Liver (tissue), 9 donors: ENCODE measurements around the gene ERMP1. TPM values are rescaled to one million over a fixed set of nuclear protein-coding genes. Genes with fewer than 3 reads are reported as not detected.

Experiments
- DNase-seq: peaks from one replicate; pipeline ENCODE4 v3.0.0-alpha.2; 2017; ENCODE audit warnings: low spot score
- H3K27ac ChIP-seq, 2 donors: one replicate each; pipeline ENCODE4 v1.7.0; 2013; ENCODE audit warnings: inconsistent platforms in 2 of 2, low read length in 2 of 2, control low read depth in 1 of 2, low read depth in 1 of 2, mild to moderate bottlenecking in 1 of 2
- H3K27me3 ChIP-seq, 4 donors: one replicate each; pipeline versions ENCODE4 v1.6.1 to v1.7.0; 2013; ENCODE audit warnings: low read length in 3 of 4, inconsistent platforms in 1 of 4, mild to moderate bottlenecking in 1 of 4, moderate library complexity in 1 of 4; ENCODE audit not compliant: control insufficient read depth in 4 of 4, insufficient read depth in 4 of 4
- H3K36me3 ChIP-seq, 4 donors: one replicate each; pipeline versions ENCODE4 v1.6.1 to v1.7.0; 2013; ENCODE audit warnings: low read length in 3 of 4, mild to moderate bottlenecking in 3 of 4, low read depth in 1 of 4, moderate library complexity in 1 of 4; ENCODE audit not compliant: control insufficient read depth in 4 of 4, insufficient read depth in 3 of 4
- H3K4me1 ChIP-seq, 4 donors: one replicate each; pipeline versions ENCODE4 v1.6.1 to v1.7.0; 2013; ENCODE audit warnings: low read length in 3 of 4, mild to moderate bottlenecking in 3 of 4, moderate library complexity in 1 of 4; ENCODE audit not compliant: control insufficient read depth in 4 of 4, insufficient read depth in 4 of 4
- H3K4me3 ChIP-seq, 3 donors: one replicate each; pipeline versions ENCODE4 v1.6.1 to v1.7.0; 2013; ENCODE audit warnings: low read length in 3 of 3, control low read depth in 1 of 3, low read depth in 1 of 3, mild to moderate bottlenecking in 1 of 3
- H3K9ac ChIP-seq, 2 donors: one replicate each; pipeline ENCODE4 v1.7.0; 2013; ENCODE audit warnings: low read length in 2 of 2, mild to moderate bottlenecking in 2 of 2, moderate library complexity in 2 of 2, control low read depth in 1 of 2, low read depth in 1 of 2
- H3K9me3 ChIP-seq, 4 donors: one replicate each; pipeline versions ENCODE4 v1.6.1 to v1.7.0; 2013; ENCODE audit warnings: low read length in 3 of 4; ENCODE audit not compliant: control insufficient read depth in 4 of 4
- ATF3 ChIP-seq: IDR thresholded peaks from 2 replicates; pipeline ENCODE4 v1.6.1; 2016; ENCODE audit warnings: antibody characterized with exemption
- CTCF ChIP-seq: fragments of 150-350 bp; IDR thresholded peaks from 2 replicates; pipeline ENCODE4 v1.5.1; 2017; ENCODE audit warnings: improper control_type of control experiment, low read depth, low read length; ENCODE audit not compliant: missing input control
- EGR1 ChIP-seq, 2 donors: IDR thresholded peaks; 2 replicates each; pipeline ENCODE4 v1.6.1; 2016 to 2018; ENCODE audit warnings: antibody characterized with exemption in 2 of 2, low read depth in 2 of 2
- FOXA1 ChIP-seq: IDR thresholded peaks from 2 replicates; pipeline ENCODE4 v1.6.1; 2016; ENCODE audit warnings: antibody characterized with exemption
- FOXA2 ChIP-seq: IDR thresholded peaks from 2 replicates; pipeline ENCODE4 v1.6.1; 2016; ENCODE audit warnings: antibody characterized with exemption
- GABPA ChIP-seq, 2 donors: IDR thresholded peaks in 1 of 2; conservative IDR thresholded peaks in 1 of 2; 2 replicates each; pipeline ENCODE4 v1.6.1; 2016; ENCODE audit warnings: antibody characterized with exemption in 2 of 2, mild to moderate bottlenecking in 1 of 2, moderate library complexity in 1 of 2
- HNF4A ChIP-seq, 2 donors: conservative IDR thresholded peaks; 2 replicates each; pipeline ENCODE4 v1.6.1; 2016; ENCODE audit warnings: antibody characterized with exemption in 2 of 2, mild to moderate bottlenecking in 2 of 2
- HNF4G ChIP-seq: IDR thresholded peaks from 2 replicates; pipeline ENCODE4 v1.6.1; 2016; ENCODE audit warnings: antibody characterized with exemption
- JUND ChIP-seq, 2 donors: IDR thresholded peaks; 2 replicates each; pipeline ENCODE4 v1.6.1; 2016; ENCODE audit warnings: antibody characterized with exemption in 2 of 2
- NR2F2 ChIP-seq: IDR thresholded peaks from 2 replicates; pipeline ENCODE4 v1.6.1; 2016; ENCODE audit warnings: antibody characterized with exemption
- RAD21 ChIP-seq, 2 donors: IDR thresholded peaks; 2 replicates each; pipeline ENCODE4 v1.6.1; 2016; ENCODE audit warnings: antibody characterized with exemption in 2 of 2, mild to moderate bottlenecking in 2 of 2
- REST ChIP-seq: IDR thresholded peaks from 2 replicates; pipeline ENCODE4 v1.6.1; 2016; ENCODE audit warnings: antibody characterized with exemption, mild to moderate bottlenecking
- RXRA ChIP-seq, 2 donors: IDR thresholded peaks; 2 replicates each; pipeline ENCODE4 v1.6.1; 2017 to 2018; ENCODE audit warnings: antibody characterized with exemption in 2 of 2, mild to moderate bottlenecking in 1 of 2
- SP1 ChIP-seq: IDR thresholded peaks from 2 replicates; pipeline ENCODE4 v1.6.1; 2018; ENCODE audit warnings: antibody characterized with exemption, mild to moderate bottlenecking
- TAF1 ChIP-seq: conservative IDR thresholded peaks from 2 replicates; pipeline ENCODE4 v1.6.1; 2016; ENCODE audit warnings: antibody characterized with exemption, mild to moderate bottlenecking
- ZBTB33 ChIP-seq: IDR thresholded peaks from 2 replicates; pipeline ENCODE4 v1.6.1; 2016; ENCODE audit warnings: antibody characterized with exemption
- WGBS: extraction: QIAGEN DNeasy Blood & Tissue Kit; methylation state at CpG from one replicate; pipeline ENCODE4 v1.1.7; 2013; 5-methylcytosine and 5-hydroxymethylcytosine counted together
- polyA plus RNA-seq, 2 donors: library from polyadenylated mRNA; stranded (reverse) in 1 of 2; unstranded in 1 of 2; fragments of 200-250 nt in 1 of 2; fragments of >200 nt in 1 of 2; fragmentation: Nextera tagmentation in 1 of 2; extraction: Ambion mirVana in 1 of 2; gene quantifications; one replicate each; pipeline versions ENCODE4 v1.2.1 to v1.2.3, GENCODE V29; 2013 to 2015
- total RNA-seq, 2 donors: library from RNA; depleted of rRNA; stranded (reverse); fragments of >200 nt; gene quantifications; one replicate each; pipeline ENCODE4 v1.2.3, GENCODE V29; 2014
- donor health status: healthy.
- donor health status: healthy.
- donor health status: healthy.
- donor health status: healthy.
- donor health status: healthy.

Gene ERMP1
- total and polyA plus RNA-seq, 4 donors, result 2.7 to 19.5 (median 9.6) TPM

GRCh38 chr9:5736563-5737346, 96.2 kb downstream of the ERMP1 start:
- no peak overlapping the region for H3K9ac ChIP-seq
- WGBS, result 94% methylated on average over 2 of the region's 2 CpGs
- H3K9me3 ChIP-seq, result no peaks in the 10 kb centered on the region
- H3K4me3 ChIP-seq, result no peak overlapping the region
- no peak overlapping the region for H3K27ac ChIP-seq
- DNase-seq, result no peak
- TF ChIP-seq ZBTB33, result no peak
- no peak for TF ChIP-seq ATF3
- TF ChIP-seq GABPA (IDR thresholded peaks at IDR 0.05 in 1 of 2, conservative IDR thresholded peaks at IDR 0.05 in 1 of 2), result no peak
- no peak for TF ChIP-seq FOXA2
- TF ChIP-seq SP1, result no peak
- no peak for TF ChIP-seq EGR1 (IDR thresholded peaks at IDR 0.05; ENCODE audit: low read depth in 2 of 2)
- TF ChIP-seq HNF4A (conservative IDR thresholded peaks at IDR 0.05), result no peak
- TF ChIP-seq REST, result no peak
- TF ChIP-seq CTCF, result no peak
- TF ChIP-seq JUND (IDR thresholded peaks at IDR 0.05), result no peak
- no peak for TF ChIP-seq RAD21 (IDR thresholded peaks at IDR 0.05)
- no peak for TF ChIP-seq TAF1
- no peaks in the 10 kb centered on the region for H3K4me1 ChIP-seq
- no peaks in the 10 kb centered on the region for H3K27me3 ChIP-seq
- peaks cover 0 to 5% (median 2%) of the 10 kb centered on the region in 4 donors for H3K36me3 ChIP-seq

- no peak overlapping the region for H3K27ac ChIP-seq
- H3K9me3 ChIP-seq, result no peaks in the 10 kb centered on the region
- no peak overlapping the region for H3K9ac ChIP-seq
- no peaks in the 10 kb centered on the region for H3K27me3 ChIP-seq
- TF ChIP-seq FOXA1, result no peak
- no peak for TF ChIP-seq CTCF
- no peak for TF ChIP-seq ATF3
- TF ChIP-seq FOXA2, result no peak
- TF ChIP-seq JUND (IDR thresholded peaks at IDR 0.05), result no peak
- TF ChIP-seq HNF4G, result no peak
- no peak for TF ChIP-seq TAF1
- TF ChIP-seq ZBTB33, result no peak
- TF ChIP-seq NR2F2, result no peak
- no peak for TF ChIP-seq RXRA (IDR thresholded peaks at IDR 0.05)
- peaks cover 0 to 5% (median 2%) of the 10 kb centered on the region in 4 donors for H3K36me3 ChIP-seq
- no peak for DNase-seq
- no peak overlapping the region for H3K4me3 ChIP-seq
- WGBS, result 92% methylated on average over 2 of the region's 2 CpGs
- no peaks in the 10 kb centered on the region for H3K4me1 ChIP-seq
Measured at GRCh38 chr9:5735072-5735471, 97.8 kb downstream of the ERMP1 start.
